Raji (cell line): ENCODE data around the gene SLC22A3.

Experiments
- POLR2A ChIP-seq: IDR thresholded peaks from 2 replicates; pipeline ENCODE4 v1.6.1; 2011; ENCODE audit warnings: low read depth, low read length, control low read depth; ENCODE audit not compliant: insufficient read depth

Gene SLC22A3

DNA sequence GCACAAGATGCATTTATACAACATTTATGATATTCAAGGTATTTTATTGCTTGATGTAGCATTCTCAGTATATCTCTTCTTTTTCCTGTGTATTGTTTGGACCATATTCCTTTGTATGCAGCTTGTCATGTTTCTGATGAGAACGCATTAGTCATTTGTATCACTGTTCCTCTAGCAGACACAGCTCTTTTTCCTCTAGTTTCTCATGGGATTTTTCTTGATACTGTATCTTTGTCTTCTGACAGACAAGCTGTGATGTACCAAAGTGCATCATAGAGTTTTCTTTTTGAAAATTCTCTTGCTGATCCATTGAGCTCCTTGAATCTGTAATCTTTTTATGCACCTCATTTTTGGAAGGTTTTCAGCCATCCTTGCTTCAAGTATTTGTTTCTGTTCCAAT, 140.9 kb downstream of the SLC22A3 start:
- no peak for TF ChIP-seq POLR2A

DNA sequence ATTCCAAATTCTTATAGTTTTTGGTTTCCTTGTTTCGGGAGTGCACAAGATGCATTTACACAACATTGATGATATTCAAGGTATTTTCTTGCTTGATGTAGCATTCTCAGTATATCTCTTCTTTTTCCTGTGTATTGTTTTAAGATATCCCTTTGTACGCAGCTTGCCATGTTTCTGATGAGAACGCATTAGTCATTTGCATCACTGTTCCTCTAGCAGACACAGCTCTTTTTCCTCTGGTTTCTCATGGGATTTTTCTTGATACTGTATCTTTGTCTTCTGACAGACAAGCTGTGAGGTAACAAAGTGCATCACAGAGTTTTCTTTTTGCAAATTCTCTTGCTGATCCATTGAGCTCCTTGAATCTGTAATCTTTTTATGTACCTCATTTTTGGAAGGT, 146.4 kb downstream of the SLC22A3 start:
- no peak for TF ChIP-seq POLR2A

DNA sequence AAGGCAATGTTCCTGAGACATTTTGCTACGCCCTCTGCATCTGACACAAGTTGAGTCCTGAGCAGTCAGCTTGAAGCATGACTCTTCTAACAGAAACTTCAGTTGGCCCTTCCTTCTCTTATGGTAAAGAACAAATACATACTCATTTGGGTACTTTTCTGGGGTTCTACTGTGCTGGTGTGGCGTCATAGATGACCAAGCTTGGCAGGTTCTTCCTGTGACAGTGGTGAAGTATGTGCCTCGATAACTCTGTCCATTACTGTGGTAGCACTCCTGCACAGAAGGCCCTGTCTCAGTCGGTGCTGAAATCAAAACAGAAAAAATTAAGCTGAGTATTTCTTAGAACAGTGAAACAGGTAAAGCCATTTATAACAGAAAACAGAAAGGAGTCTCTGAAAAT, 152.5 kb downstream of the SLC22A3 start:
- no peak for TF ChIP-seq POLR2A
